Activated CD4-positive, alpha-beta T cell treated with anti-CD3 and anti-CD28 coated beads for 48 hours (primary cell): ENCODE data around the gene GRK3.
A peak's percentile ranks its signal among the peaks of the same experiment; 100 is the strongest.
"Not testable (repeated sequence)": the region's sequence is repeated elsewhere in the genome, so short reads cannot be mapped to it uniquely, and the experiment has no call there.

ENCODE experiments used
- DNase-seq: peaks from one replicate; pipeline ENCODE4 v3.0.0-alpha.2; 2020

The GRK3 gene

DNA sequence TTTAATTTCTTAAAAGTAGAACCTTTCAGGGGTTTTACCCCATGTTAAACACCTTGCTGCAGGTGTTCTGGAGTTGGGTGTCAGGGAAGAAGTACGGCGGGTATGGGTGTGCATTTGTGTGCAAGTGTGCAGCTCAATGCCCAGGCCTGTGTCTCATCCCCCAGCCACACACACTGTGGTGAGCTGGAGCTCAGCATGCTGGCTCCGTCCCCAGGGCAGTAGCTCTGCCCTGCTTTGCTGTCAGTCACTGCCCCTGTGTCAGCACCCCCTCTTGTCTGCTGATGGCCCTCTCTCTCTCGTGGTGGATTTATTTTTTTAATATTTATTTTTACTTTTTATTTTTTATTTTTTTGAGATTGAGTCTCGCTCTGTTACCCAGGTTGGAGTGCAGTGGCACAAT is 141.7 kb downstream of the GRK3 start:
- DNase-seq = no peak

DNA sequence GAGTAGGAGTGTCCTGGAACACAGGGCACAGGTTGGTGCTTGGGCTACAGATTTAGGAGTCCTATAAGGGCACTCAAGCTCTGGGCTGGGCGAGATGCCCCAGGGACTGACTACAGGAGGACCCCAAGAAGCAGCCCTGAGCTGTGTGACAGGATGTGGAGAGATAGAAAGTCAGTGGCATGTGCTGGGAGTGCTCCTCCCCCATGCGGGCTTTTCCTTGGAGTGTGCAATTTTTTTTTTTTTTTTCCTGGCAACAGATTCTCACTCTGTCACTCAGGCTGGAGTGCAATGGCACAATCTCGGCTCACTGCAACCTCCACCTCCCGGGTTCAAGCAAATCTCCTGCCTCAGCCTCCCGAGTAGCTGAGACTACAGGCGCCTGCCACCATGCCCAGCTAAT is 144.0 kb downstream of the GRK3 start:
- DNase-seq = not testable (repeated sequence)

DNA sequence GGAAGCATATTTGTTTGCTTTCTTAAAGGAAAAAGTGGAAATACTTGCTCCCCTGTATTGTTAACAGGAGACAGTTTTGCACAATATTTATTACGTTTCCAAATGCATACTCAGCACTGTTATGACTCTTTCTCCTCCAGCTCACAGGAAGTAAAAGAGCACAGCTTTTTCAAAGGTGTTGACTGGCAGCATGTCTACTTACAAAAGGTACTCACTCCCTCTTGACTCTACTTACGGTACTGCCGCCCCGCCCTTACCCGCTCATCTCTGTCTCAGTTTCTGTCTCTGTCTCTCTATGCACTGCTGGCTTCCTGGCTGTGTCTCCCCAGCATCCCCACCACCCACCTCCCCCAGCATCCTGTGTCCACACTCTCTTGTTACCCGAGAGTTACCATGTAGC is 145.3 kb downstream of the GRK3 start:
- peak; percentile 55 for DNase-seq

DNA sequence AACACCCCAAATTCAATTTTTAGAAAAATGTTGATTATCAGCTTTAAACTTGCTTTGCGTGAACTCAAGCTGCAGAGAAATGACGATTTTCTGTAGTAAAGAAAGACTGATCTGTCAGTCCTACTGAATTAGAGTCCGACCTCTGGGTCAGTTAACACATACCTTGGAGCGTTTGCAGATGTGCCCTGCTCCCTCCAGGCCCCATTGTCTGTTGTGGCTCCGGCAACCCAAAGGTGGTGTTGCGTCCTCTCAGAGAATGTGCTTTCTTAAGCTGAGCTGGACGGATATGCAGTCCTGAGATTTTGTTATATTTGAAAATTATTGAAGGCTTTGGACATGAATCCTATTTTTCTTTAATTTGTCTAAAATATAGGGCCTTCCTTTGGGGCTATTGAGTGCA is 146.0 kb downstream of the GRK3 start:
- no peak for DNase-seq

DNA sequence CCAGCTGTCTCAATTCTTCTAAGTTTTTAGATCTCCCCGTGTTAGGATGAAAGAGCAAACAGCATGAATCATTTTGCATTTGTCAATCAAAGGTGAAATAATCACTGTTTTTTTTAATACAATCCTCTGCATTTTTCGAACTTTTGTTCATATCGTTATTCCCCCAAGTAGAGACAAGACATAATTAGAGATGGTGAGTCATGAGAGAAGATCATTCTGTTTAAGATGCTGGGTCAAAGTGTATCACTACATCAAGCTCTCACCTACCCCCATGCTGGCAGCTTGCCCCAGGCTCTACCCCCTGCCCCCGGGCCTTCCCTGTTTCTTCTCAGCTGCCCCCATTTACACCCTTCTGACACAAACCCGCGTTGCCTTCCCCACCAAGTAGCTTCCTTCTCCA is 147.0 kb downstream of the GRK3 start:
- DNase-seq = no peak

DNA sequence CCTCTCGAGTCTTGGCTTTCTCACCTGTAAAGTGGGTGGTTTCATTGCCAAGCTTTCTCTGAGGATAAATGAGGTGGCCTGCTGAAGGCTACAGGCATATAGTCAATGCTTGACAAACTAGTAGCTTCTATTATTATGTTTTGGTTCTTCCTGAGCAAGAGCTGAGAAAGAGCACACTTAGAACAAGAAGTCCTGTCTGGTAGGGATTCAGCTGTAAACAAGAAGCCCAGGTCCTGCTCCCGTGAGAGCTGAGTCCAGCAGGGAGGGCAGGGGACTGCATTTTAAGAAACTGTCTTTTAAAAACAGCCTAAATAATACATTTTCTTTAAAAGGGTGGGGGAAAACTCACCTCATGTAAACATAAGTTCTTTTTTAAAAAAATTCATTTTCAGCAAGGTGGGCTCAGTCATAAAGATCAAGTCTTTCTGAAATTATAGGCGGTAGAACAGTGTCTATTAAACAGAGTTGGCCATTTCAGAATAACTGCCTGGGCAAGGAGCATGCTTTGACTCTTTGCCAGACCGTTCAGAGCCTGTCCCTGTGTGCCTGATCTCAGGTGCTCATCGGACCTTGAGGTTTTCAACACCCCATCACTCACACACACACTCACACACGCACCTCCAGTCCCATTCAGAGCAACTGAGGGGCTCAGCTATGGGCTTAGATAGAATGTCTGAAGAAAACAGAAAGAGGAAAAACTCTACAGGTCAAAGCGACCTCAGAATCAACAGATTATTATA is 148.4 kb downstream of the GRK3 start:
- DNase-seq = no peak

DNA sequence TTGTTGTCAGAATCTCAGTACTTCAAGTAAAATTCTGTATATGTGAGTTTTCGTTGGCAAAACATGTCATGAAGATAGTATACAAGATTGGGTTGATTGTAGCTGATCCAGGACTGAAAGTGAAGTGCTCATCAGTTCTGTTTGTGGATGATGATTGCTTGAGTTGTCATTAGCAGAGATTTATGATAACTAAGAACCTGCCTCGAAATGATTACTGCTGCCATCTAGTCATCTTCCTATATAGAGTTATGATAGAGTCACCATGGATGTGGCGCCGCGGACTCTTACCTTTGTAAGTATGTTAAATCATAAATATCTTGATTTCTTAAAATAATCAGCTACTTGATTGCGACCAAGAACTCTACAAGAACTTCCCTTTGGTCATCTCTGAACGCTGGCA is 149.6 kb downstream of the GRK3 start:
- no peak for DNase-seq

DNA sequence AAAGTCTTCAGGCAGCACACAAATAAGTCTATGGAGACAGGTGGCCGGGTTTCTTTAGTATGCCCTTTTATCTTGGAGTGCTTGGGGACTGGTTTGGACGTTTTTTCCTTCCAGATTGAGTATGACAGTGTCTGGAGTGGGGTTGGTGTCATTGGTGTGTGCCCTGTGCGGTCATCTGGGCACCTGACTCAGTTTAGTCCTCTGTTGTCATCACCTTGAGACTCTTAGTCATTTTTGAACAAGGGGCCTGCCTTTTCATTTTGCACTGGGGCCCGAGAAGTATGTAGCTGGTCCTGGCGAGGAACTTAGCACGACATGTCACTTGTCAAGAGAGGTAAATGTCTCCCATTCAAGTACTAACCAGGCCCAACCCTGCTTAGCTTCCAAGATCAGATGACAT is 150.3 kb downstream of the GRK3 start:
- no peak for DNase-seq

DNA sequence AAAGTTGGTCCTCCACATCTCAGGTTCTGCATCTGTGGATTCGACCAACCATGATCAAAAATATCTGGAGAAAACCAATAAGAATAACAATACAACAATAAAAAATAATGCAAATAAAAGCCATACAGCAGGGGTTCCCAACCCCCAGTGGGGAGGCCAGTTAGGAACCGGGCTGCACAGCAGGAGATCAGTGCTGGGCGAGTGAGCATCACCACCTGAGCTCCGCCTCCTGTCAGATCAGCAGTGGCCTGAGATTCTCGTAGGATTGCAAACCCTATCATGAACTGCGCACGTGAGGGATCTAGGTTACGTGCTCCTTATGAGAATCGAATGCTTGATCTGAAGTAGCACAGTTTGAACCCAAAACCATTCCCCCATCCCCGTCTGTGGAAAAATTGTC is 152.2 kb downstream of the GRK3 start:
- DNase-seq = no peak

DNA sequence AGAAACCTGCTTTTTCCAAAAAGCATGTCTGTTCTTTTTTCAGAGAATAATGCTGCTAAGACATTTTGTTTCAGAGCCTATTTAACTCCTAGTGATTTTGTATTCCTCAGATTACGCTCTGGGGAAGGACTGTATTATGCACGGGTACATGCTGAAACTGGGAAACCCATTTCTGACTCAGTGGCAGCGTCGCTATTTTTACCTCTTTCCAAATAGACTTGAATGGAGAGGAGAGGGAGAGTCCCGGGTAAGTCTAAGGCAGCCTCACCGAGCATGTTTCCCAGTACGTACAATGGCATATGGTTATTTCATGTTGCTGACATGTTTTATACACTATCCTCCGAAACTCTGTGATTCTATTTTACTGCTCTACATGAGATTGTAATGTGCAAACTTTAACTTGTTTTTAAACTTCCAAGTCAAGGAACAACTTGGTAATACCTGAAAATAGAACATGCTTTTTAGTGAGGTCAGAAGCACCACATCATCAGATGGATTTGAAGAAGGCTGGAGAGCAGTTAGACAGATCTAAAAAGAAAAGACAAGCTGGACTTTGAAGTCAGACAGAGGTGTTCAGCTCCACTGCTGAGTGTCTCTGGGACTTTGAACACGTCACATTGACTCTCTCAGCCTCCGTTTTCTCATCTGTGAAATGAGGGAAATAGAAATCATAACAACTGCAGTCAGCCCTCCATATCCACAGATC is 153.8 kb downstream of the GRK3 start:
- no peak for DNase-seq

DNA sequence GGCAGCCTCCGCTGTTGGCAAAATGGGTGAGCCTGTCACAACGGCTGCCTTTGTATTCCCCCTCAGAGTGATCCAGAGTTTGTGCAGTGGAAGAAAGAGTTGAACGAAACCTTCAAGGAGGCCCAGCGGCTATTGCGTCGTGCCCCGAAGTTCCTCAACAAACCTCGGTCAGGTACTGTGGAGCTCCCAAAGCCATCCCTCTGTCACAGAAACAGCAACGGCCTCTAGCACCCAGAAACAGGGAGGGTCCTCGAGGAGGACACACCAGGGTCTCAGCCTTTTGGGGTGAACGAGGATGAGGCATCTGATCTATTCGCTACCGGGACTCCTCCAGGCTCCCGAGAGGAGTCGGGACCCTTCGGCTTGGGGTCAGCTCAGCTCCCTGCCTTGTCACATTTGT is 157.7 kb downstream of the GRK3 start:
- no peak for DNase-seq

DNA sequence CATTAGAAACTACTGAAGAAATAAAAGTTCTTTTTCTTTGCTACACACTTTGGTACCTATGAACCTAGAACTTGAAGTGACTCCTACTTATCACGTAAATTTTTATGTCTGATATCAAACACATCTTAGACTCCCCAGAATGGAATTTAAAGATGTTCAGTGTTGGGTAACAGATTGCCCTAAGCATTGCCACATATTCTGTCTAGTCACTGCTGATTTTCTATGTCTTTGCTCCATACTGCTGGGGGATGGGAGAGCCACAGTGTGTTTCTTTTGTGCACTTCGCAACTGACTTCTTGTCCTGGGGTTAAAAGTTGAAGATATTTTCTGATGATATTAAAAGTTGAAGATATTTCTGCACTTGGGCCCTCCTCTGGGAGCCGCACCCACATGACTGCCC is 158.2 kb downstream of the GRK3 start:
- DNase-seq = no peak

DNA sequence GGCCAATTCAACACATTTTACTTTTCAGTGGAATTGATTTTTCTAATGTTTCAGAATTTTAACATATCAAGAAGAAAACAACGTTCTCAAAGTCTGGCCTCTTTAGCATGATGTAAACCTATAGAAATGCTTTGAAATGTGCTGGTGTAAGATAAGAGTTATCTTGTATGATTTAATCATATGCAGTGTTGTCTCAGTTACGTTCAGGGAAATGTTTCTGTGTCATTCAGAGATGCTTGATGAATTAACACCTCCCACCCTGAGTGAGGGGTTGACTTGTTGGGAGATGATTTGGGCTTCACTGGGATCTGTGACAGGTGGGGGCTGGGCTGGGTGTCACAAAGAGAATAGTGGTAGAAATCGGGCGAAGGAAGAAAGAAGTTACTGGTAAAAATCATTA is 161.8 kb downstream of the GRK3 start:
- no peak for DNase-seq

DNA sequence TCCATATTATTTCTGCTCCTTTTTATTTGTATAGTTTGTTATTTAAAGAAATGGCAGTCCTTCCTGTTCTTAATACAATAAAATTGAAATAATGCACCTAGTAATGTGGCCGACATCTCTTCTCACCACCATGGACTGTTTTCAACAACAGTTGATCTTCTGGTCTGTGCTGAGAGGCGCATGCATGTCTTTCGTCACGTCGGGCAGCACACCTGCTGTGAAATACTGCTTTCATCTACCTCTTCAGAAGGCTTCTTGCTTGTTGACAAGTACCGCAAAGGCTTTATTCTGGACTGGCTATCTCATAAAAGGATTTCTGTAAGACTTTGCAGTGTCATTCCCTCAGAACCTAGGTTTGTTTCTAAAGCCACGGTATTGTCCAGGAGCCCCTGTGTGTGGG is 163.6 kb downstream of the GRK3 start:
- no peak for DNase-seq

DNA sequence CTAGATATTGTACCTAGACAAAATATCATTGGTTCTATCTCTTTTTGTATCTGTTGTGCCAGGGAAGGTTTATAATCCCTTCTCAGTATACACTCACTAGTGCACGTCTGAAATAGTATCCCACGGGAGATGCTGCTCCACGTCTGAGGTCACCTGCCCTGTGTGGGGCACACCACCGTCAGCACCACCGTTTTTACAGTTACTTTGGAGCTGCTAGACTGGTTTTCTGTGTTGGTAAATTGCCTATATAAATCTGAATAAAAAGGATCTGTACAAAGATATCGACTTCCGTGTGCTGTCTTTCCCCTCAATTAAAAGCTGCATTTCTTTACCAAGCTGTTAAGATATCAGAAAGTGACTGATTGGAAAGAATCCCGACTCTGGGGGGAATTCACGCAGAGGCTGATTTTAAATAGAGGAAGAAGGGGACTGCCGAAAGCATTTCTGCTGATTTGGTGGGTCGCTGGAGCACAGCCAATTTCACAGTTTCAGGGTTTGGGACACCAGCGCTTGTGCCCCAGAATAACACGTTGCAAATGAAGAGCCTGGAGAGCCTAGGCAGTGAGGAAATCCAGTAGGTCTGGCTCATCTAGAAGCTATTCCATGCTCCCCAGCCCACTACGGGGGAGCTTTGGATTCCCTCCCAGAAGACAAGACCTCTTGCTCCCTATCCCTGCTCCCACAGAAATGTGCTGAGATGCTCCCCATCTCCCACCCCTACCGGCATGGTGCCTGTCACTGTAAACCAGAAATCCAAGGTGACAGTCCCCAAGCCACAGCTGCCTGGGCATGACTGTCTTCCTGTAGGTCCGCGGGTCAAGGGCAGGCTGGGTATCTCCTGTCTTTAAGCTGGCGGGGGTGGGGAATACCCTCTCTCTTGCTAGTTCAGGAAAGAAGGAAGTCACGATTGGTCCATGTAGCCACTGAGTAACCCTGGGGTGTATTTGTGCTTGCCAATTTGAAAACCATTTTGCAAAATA is 164.8 kb downstream of the GRK3 start:
- no peak for DNase-seq

DNA sequence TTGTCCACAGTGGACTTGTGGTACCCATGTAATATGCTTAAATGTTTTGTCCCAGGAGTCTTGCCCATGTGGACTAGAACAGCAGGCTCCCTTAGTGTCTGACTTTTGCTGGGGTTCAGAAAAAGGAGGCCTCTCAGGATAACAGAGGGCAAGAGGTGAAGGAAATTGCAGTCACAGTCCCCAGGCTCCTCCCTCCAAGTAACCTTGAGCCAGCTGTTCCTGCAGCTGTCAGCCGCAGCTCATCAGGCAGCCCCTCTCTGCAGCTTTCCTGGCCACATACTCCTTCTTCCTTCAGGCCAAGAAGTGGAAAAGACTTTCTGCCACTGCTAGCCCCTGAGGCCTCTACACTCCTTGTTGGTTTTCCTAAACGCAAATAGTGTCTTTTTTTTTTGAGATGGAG is 171.2 kb downstream of the GRK3 start:
- no peak for DNase-seq

DNA sequence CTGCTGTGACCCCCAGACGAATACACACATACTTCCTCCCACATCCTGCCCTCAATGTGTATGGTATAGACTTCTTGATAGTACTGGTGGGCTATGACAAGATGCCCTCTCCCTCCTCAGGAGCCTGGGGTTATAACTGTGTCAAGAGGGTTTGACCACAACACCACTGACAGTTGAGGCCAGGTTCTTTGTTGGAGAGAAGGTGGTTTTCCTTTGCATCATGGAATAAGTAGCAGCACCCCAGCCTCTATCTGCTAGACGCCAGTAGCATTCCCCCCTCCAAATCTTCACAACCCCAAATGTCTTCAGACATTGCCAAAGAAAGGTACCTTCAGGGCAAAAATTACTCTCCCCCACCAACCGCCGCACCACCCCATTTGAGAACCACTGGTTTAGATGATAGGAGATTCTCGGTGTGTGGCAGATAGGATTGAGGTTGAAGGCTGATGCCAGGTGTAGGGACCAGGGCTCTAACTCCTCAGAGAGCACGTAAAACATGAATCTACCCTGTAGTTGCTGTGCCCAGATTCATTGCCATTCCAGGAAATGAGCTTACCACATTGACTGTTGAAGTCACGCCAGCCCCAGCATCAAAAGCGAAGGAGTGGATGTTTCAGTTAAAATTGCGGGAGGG is 172.0 kb downstream of the GRK3 start:
- DNase-seq = peak; percentile 68

DNA sequence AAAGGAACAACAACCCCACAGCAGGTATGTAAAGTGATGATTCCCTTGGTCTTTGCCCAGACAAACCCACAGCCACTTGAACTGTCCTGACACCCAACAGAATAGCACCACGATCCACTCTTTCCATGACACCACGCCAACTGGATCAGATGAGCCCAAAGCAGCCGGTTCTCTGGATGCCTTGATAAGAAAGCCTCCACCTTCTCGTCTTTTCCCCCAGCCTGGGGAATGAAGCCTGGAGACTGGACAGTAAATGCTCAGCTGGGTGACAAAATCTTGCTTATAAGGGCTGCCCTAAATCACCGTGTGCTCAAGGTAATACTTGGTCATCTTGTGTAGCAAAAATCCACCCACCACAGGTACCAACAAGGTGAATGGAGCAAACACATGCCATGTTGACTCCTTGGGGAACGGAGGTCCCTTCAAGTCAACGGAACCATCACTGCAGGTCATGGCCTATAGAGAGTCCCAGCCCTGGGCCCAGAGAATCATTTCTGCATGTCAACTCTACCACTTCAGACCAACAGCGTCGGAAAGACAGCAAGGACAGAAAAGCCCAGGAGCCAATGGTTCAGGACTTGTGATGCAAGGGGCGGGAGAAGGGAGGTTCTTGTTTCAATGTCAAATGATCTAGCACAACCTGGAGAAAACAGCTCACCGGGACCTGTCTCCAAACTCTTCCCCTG is 175.3 kb downstream of the GRK3 start:
- no peak for DNase-seq

DNA sequence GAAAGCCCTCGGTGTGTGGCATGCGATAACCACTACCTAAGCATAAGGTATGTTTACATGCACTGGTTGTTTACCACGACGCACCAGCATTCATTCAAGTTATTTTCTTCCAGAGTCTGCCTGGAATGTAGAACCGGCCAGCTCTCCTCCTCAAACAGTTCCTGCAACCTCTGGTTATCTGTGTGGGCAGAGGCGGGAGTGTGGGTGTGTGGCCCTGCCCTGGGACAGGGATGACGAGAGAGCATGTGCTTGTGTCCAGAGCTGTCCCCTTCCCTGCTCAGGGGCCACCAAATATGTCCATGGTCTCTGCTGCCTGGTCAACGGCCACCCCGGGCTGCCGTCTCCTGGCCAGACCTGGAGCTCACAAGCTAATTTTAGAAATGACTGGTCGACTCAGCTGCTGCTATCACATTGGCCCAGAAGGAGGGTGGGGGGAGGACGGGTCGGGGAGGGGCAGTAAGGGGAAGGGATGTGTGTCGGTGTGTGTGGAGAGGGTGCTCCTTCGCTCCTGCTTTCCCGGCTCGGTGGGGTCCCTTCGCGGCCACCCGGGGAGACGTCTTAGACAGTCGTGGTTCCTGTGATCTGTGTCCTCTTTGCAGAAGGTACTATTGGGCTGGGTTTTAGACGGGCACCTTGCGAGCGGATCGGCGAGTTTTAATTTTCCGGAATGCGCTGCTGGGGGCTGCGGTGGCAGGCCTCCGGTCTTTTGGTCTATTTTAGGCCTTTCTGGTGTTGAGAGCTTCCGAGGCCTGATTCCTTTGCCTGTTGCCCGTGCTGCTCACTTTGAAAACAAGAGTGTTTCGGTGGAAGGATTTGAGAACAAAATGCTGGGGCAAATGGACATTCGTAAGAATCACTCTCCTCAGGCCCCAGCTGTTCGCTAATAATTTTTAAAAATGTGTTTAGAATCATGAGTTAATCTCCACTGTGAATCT is 177.5 kb downstream of the GRK3 start, which contains the start of gene MYO18B:
Gene MYO18B (plus strand): TSS at position 497 of the 935 bp plus-strand sequence. CDS start 18,905 bp downstream, outside the sequence.
- DNase-seq = no peak

DNA sequence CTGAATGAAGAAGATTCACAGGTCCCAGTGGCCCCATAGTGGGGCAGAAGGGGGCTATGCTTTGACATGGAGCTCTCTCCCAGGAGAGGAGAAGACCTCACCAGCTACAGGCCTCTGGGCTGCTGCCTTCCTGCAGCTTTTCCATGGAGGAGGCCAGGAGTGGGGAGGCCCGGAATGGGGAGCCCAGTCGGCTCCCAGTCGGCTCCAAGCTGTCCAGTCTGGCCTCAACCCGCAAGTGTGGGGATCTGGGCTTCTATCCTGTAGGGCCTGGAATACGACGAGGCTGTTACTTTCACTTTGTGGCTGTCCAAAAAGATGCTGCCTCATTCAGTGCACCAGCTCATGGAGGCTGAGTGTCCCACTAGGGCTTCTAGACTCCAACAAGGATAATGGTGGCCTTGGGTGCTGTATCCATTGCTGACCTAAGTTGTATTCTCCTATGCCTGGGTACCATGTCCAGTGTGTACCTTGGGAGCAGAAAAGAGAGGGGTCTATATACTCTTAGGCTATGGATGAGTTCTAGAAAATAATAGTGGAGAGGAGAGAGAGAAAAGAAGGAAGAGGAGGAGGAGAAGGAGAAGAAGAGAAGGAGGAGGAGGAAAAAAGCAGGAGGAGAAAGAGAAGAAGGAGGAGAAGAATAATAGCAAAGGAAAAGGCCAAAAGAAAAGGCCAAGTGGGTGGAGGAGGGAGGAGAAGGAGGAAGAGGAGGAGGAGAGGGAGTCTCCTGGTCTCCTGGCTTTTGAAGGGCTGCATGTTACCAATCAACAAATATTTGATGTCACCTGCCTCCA is 178.6 kb downstream of the GRK3 start:
- DNase-seq = no peak
